Neuronal stem cell (in vitro differentiated cells): ENCODE data around the gene KCTD21.
A peak's percentile ranks its signal among the peaks of the same experiment; 100 is the strongest.

Experiments used
- DNase-seq: peaks from one replicate; pipeline ENCODE4 v3.0.0-alpha.2; 2013; ENCODE audit warnings: low spot score
- H2AFZ ChIP-seq: one replicate; pipeline ENCODE4 v1.6.1; 2013; ENCODE audit warnings: mild to moderate bottlenecking, low read length, inconsistent platforms
- H2AK5ac ChIP-seq: 2 replicates; pipeline ENCODE4 v1.6.1; 2013; ENCODE audit warnings: low read depth, mild to moderate bottlenecking, inconsistent platforms, low read length, moderate library complexity, mixed read lengths
- H2BK120ac ChIP-seq: 2 replicates; pipeline ENCODE4 v1.6.1; 2013; ENCODE audit warnings: low read depth, mild to moderate bottlenecking, inconsistent platforms, low read length, moderate library complexity, mixed read lengths
- H2BK12ac ChIP-seq: one replicate; pipeline ENCODE4 v1.6.1; 2013; ENCODE audit warnings: low read length, inconsistent platforms
- H2BK15ac ChIP-seq: 2 replicates; pipeline ENCODE4 v1.6.1; 2013; ENCODE audit warnings: mild to moderate bottlenecking, low read length, inconsistent platforms, mixed read lengths
- H2BK5ac ChIP-seq: one replicate; pipeline ENCODE4 v1.6.1; 2013; ENCODE audit warnings: inconsistent platforms, mild to moderate bottlenecking, low read length, moderate library complexity
- H3K14ac ChIP-seq: one replicate; pipeline ENCODE4 v1.6.1; 2013; ENCODE audit warnings: low read length, inconsistent platforms
- H3K18ac ChIP-seq: 2 replicates; pipeline ENCODE4 v1.6.1; 2013; ENCODE audit warnings: low read length, inconsistent platforms
- H3K23ac ChIP-seq: 2 replicates; pipeline ENCODE4 v1.6.1; 2013; ENCODE audit warnings: low read depth, mild to moderate bottlenecking, mixed read lengths, low read length, inconsistent platforms; ENCODE audit not compliant: poor library complexity
- H3K27ac ChIP-seq: replicated peaks from 3 replicates; pipeline ENCODE4 v1.5.1; 2013; ENCODE audit warnings: low read length, inconsistent platforms
- H3K27me3 ChIP-seq, 3 experiments: 2 replicates each; pipeline ENCODE4 v1.6.1; 2013; ENCODE audit warnings: low read length in 3 of 3, mild to moderate bottlenecking in 2 of 3, inconsistent platforms in 1 of 3, low read depth in 1 of 3, mixed read lengths in 1 of 3, moderate library complexity in 1 of 3; ENCODE audit not compliant: control insufficient read depth in 3 of 3, insufficient read depth in 3 of 3
- H3K36me3 ChIP-seq, 2 donors: replicated peaks in 1 of 2; 2 replicates each; pipeline ENCODE4 v1.6.1; 2013; ENCODE audit warnings: low read length in 2 of 2; ENCODE audit not compliant: control insufficient read depth in 2 of 2, insufficient read depth in 2 of 2
- H3K4ac ChIP-seq: 2 replicates; pipeline ENCODE4 v1.6.1; 2013; ENCODE audit warnings: inconsistent platforms, mild to moderate bottlenecking, low read length, moderate library complexity
- H3K4me1 ChIP-seq, 2 donors: 1 replicate in 1 of 2; 2 replicates in 1 of 2; pipeline ENCODE4 v1.6.1; 2013; ENCODE audit warnings: low read length in 2 of 2, low read depth in 1 of 2; ENCODE audit not compliant: control insufficient read depth in 2 of 2, insufficient read depth in 1 of 2
- H3K4me2 ChIP-seq: one replicate; pipeline ENCODE4 v1.6.1; 2013; ENCODE audit warnings: mild to moderate bottlenecking, low read length, inconsistent platforms; ENCODE audit not compliant: insufficient read depth, poor library complexity, severe bottlenecking
- H3K4me3 ChIP-seq, 2 donors: 2 replicates each; pipeline ENCODE4 v1.5.1; 2013; ENCODE audit warnings: low read length in 2 of 2, mild to moderate bottlenecking in 2 of 2, inconsistent platforms in 1 of 2, moderate library complexity in 1 of 2
- H3K79me1 ChIP-seq: one replicate; pipeline ENCODE4 v1.6.1; 2013; ENCODE audit warnings: low read depth, mild to moderate bottlenecking, inconsistent platforms, low read length, moderate library complexity
- H3K9ac ChIP-seq: one replicate; pipeline ENCODE4 v1.6.1; 2013; ENCODE audit warnings: mild to moderate bottlenecking, low read depth, low read length, inconsistent platforms; ENCODE audit not compliant: poor library complexity
- H3K9me3 ChIP-seq, 2 donors: replicated peaks in 1 of 2; 2 replicates each; pipeline versions ENCODE3 to v1.6.1; 2013; ENCODE audit warnings: low read length in 2 of 2, mild to moderate bottlenecking in 2 of 2, inconsistent platforms in 1 of 2, low read depth in 1 of 2, mixed read lengths in 1 of 2, moderate library complexity in 1 of 2; ENCODE audit not compliant: control insufficient read depth in 2 of 2, insufficient read depth in 1 of 2
- H4K8ac ChIP-seq: one replicate; pipeline ENCODE4 v1.6.1; 2013; ENCODE audit warnings: low read depth, mild to moderate bottlenecking, inconsistent platforms, low read length, moderate library complexity
- H4K91ac ChIP-seq: one replicate; pipeline ENCODE4 v1.6.1; 2013; ENCODE audit warnings: low read length, low read depth, mild to moderate bottlenecking, inconsistent platforms; ENCODE audit not compliant: poor library complexity
- WGBS, 2 donors: extraction: QIAGEN DNeasy Blood & Tissue Kit; methylation state at CpG; one replicate each; pipeline ENCODE4 v1.1.7; 2013; ENCODE audit warnings: missing lambda C conversion rate in 2 of 2, mixed read lengths in 1 of 2; ENCODE audit not compliant: insufficient read length in 2 of 2, insufficient replicate concordance in 1 of 2; ENCODE audit errors: extremely low coverage in 2 of 2; 5-methylcytosine and 5-hydroxymethylcytosine counted together

KCTD21 gene

GRCh38 chr11:78231962-78232501, 43.6 kb upstream of the KCTD21 start:
- Histone ChIP-seq H3K18ac (no peak overlapping the region), H3K4me1 (no peaks in the 10 kb centered on the region)

GRCh38 chr11:78230161-78230877, 41.9 kb upstream of the KCTD21 start:
- H3K9ac ChIP-seq: no peak overlapping the region
- H3K18ac ChIP-seq: no peak overlapping the region
- no peak overlapping the region for H3K4me3 ChIP-seq
- no peak overlapping the region for H2BK5ac ChIP-seq
- no peak overlapping the region for H3K14ac ChIP-seq
- H2BK12ac ChIP-seq: no peak overlapping the region
- H3K36me3 ChIP-seq: peaks cover 5 to 22% of the 10 kb centered on the region in 2 donors
- no peak overlapping the region for H3K4ac ChIP-seq
- H3K4me2 ChIP-seq: no peak overlapping the region
- WGBS, 2 donors: no CpG with 5 or more reads among the region's 7 CpGs
- H3K9me3 ChIP-seq: no peaks in the 10 kb centered on the region
- H3K79me1 ChIP-seq: no peaks in the 10 kb centered on the region
- H3K27me3 ChIP-seq: no peaks in the 10 kb centered on the region
- H2AK5ac ChIP-seq: no peak overlapping the region
- no peak overlapping the region for H4K91ac ChIP-seq
- no peak overlapping the region for H3K23ac ChIP-seq
- H2AFZ ChIP-seq: no peak overlapping the region
- no peak for DNase-seq
- no peak overlapping the region for H3K27ac ChIP-seq
- H2BK15ac ChIP-seq: no peak overlapping the region
- no peak overlapping the region for H4K8ac ChIP-seq
- H3K4me1 ChIP-seq: no peaks in the 10 kb centered on the region
- no peak overlapping the region for H2BK120ac ChIP-seq

More at GRCh38 chr11:78231962-78232501, 43.6 kb upstream of the KCTD21 start:
- DNase-seq: no peak
- H4K91ac ChIP-seq: no peak overlapping the region
- no peak overlapping the region for H3K4me3 ChIP-seq
- no peak overlapping the region for H2AFZ ChIP-seq
- H3K23ac ChIP-seq: no peak overlapping the region
- H2BK15ac ChIP-seq: no peak overlapping the region
- H4K8ac ChIP-seq: no peak overlapping the region
- no peak overlapping the region for H2BK120ac ChIP-seq
- no peak overlapping the region for H3K9ac ChIP-seq
- no peak overlapping the region for H2AK5ac ChIP-seq
- H3K79me1 ChIP-seq: no peaks in the 10 kb centered on the region
- no peak overlapping the region for H3K4ac ChIP-seq
- H2BK5ac ChIP-seq: no peak overlapping the region
- H2BK12ac ChIP-seq: no peak overlapping the region
- H3K27me3 ChIP-seq: no peaks in the 10 kb centered on the region
- no peak overlapping the region for H3K4me2 ChIP-seq
- no peak overlapping the region for H3K14ac ChIP-seq
- no peaks in the 10 kb centered on the region for H3K9me3 ChIP-seq
- no peak overlapping the region for H3K27ac ChIP-seq
- H3K36me3 ChIP-seq: peaks cover 0 to 5% of the 10 kb centered on the region in 2 donors

- H3K4ac ChIP-seq: no peak overlapping the region
- H3K4me1 ChIP-seq: no peaks in the 10 kb centered on the region
- H3K9me3 ChIP-seq: no peaks in the 10 kb centered on the region
- peak overlapping the region in 1 of 2 donors; percentile 18 for H3K4me3 ChIP-seq
- no peaks in the 10 kb centered on the region for H3K79me1 ChIP-seq
- H4K91ac ChIP-seq: no peak overlapping the region
- H3K27ac ChIP-seq: no peak overlapping the region
- H3K36me3 ChIP-seq: peaks cover 15 to 34% of the 10 kb centered on the region in 2 donors
- no peak overlapping the region for H3K4me2 ChIP-seq
- DNase-seq: no peak
- no peak overlapping the region for H3K18ac ChIP-seq
- no peak overlapping the region for H2BK5ac ChIP-seq
- H4K8ac ChIP-seq: no peak overlapping the region
- H3K9ac ChIP-seq: no peak overlapping the region
- H2AK5ac ChIP-seq: no peak overlapping the region
- H3K23ac ChIP-seq: no peak overlapping the region
- H3K27me3 ChIP-seq: peaks cover 0 to 2% (median 0%) of the 10 kb centered on the region in 3 experiments
- no peak overlapping the region for H2BK120ac ChIP-seq
- no peak overlapping the region for H2BK15ac ChIP-seq
- H2BK12ac ChIP-seq: no peak overlapping the region
- WGBS, 2 donors: no CpG with 5 or more reads among the region's 2 CpGs
- no peak overlapping the region for H2AFZ ChIP-seq
- H3K14ac ChIP-seq: no peak overlapping the region
Measured at GRCh38 chr11:78229106-78229505, 40.7 kb upstream of the KCTD21 start.

- no peak overlapping the region for H2BK120ac ChIP-seq
- no peak overlapping the region for H3K27ac ChIP-seq
- H3K36me3 ChIP-seq: peaks cover 17 to 41% of the 10 kb centered on the region in 2 donors
- H3K9me3 ChIP-seq: no peaks in the 10 kb centered on the region
- WGBS, 2 donors: no CpG with 5 or more reads among the region's 3 CpGs
- peak; percentile 27 for DNase-seq
- H4K91ac ChIP-seq: no peak overlapping the region
- H4K8ac ChIP-seq: no peak overlapping the region
- H2BK5ac ChIP-seq: no peak overlapping the region
- no peak overlapping the region for H3K9ac ChIP-seq
- no peak overlapping the region for H2AK5ac ChIP-seq
- H2AFZ ChIP-seq: no peak overlapping the region
- no peak overlapping the region for H2BK15ac ChIP-seq
- no peak overlapping the region for H3K4me2 ChIP-seq
- H3K4me3 ChIP-seq: no peak overlapping the region
- H3K18ac ChIP-seq: no peak overlapping the region
- H3K27me3 ChIP-seq: peaks cover 0 to 2% (median 0%) of the 10 kb centered on the region in 3 experiments
- no peak overlapping the region for H2BK12ac ChIP-seq
- no peak overlapping the region for H3K4ac ChIP-seq
- H3K14ac ChIP-seq: no peak overlapping the region
- H3K23ac ChIP-seq: no peak overlapping the region
- H3K79me1 ChIP-seq: no peaks in the 10 kb centered on the region
- H3K4me1 ChIP-seq: no peaks in the 10 kb centered on the region
Measured at GRCh38 chr11:78228467-78228866, 40.0 kb upstream of the KCTD21 start.
